ENCODE measurements around the gene RIMBP2. TPM values are rescaled to one million over a fixed set of nuclear protein-coding genes. Genes with fewer than 3 reads are reported as not detected.

The RIMBP2 gene
- total and polyA plus RNA-seq, 4 donors: 0.05 to 2.9 (median 0.95) TPM

DNA sequence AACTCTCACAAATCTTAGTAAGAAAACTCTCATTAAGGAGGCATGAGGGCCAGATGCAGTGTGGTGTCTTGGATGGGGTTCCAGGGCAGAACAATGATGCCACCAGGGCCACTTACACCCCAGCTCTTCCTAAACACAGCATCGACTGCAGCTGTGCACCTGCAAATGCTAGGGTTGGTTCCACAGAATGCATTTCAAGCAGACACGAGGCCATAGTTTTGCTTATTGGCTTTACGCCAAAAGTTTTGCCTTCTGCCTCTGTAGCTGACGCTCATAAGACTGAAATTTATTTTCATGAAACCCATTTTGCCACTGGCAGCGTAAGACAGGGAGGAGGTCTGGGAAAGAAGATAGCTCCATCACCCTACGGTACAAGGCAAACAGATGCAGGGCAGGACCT is 179.0 kb downstream of the RIMBP2 start:
- Histone ChIP-seq H3K27me3 (ENCODE audit: control insufficient read depth in 3 of 3, insufficient read depth in 3 of 3, low read length in 2 of 3) (no peaks in the 10 kb centered on the region), H3K4me1 (ENCODE audit: control insufficient read depth in 5 of 5, insufficient read depth in 5 of 5, low read length in 5 of 5) (no peaks in the 10 kb centered on the region), H3K9me3 (ENCODE audit: control insufficient read depth in 4 of 4, insufficient read depth in 3 of 4, low read length in 3 of 4) (peaks cover 0 to 12% (median 1%) of the 10 kb centered on the region in 4 donors), H3K9ac (ENCODE audit: insufficient read depth in 1 of 2, low read length in 2 of 2) (no peak overlapping the region), H3K4me3 (no peak overlapping the region), H3K27ac (ENCODE audit: low read depth in 1 of 2, low read length in 1 of 2) (no peak overlapping the region), H3K36me3 (ENCODE audit: control insufficient read depth in 4 of 4, insufficient read depth in 4 of 4, low read length in 4 of 4) (no peaks in the 10 kb centered on the region)
- 79 to 86% methylated on average over 6 of the region's 6 CpGs for WGBS, 2 donors
- ATAC-seq (ENCODE audit: insufficient read depth, low FRiP score): no peak
- no peak for DNase-seq
- TF ChIP-seq, protein P1, sequence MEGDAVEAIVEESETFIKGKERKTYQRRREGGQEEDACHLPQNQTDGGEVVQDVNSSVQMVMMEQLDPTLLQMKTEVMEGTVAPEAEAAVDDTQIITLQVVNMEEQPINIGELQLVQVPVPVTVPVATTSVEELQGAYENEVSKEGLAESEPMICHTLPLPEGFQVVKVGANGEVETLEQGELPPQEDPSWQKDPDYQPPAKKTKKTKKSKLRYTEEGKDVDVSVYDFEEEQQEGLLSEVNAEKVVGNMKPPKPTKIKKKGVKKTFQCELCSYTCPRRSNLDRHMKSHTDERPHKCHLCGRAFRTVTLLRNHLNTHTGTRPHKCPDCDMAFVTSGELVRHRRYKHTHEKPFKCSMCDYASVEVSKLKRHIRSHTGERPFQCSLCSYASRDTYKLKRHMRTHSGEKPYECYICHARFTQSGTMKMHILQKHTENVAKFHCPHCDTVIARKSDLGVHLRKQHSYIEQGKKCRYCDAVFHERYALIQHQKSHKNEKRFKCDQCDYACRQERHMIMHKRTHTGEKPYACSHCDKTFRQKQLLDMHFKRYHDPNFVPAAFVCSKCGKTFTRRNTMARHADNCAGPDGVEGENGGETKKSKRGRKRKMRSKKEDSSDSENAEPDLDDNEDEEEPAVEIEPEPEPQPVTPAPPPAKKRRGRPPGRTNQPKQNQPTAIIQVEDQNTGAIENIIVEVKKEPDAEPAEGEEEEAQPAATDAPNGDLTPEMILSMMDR (IDR thresholded peaks at IDR 0.05; ENCODE audit: control extremely low read depth, extremely low read depth): no peak

DNA sequence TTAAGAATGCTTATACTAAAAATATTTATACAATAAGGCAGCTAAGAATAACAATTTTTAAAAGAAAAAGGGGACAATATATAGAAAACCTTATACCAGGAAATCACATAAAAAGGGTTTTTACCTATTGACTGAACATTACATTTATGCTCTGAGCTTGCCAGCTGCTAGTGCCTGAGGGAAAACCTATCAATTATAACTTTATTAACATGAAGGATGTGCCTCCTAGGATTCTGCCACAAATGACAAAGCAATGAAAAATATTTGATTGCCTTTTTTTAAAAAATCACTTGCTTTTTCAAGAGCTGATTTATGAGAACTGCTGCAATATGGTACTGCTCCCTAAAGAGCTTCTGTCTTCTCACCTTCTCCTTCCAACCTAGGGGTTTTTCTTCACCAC is 185.7 kb downstream of the RIMBP2 start:
- TF ChIP-seq, protein P1 (IDR thresholded peaks at IDR 0.05; ENCODE audit: control extremely low read depth, extremely low read depth): no peak
- Histone ChIP-seq H3K9me3 (ENCODE audit: control insufficient read depth in 4 of 4, insufficient read depth in 3 of 4, low read length in 3 of 4) (peaks cover 0 to 4% (median 0%) of the 10 kb centered on the region in 4 donors), H3K9ac (ENCODE audit: insufficient read depth in 1 of 2, low read length in 2 of 2) (no peak overlapping the region), H3K4me1 (ENCODE audit: control insufficient read depth in 5 of 5, insufficient read depth in 5 of 5, low read length in 5 of 5) (no peaks in the 10 kb centered on the region), H3K36me3 (ENCODE audit: control insufficient read depth in 4 of 4, insufficient read depth in 4 of 4, low read length in 4 of 4) (no peaks in the 10 kb centered on the region), H3K27ac (ENCODE audit: low read depth in 1 of 2, low read length in 1 of 2) (no peak overlapping the region), H3K4me3 (no peak overlapping the region), H3K27me3 (ENCODE audit: control insufficient read depth in 3 of 3, insufficient read depth in 3 of 3, low read length in 2 of 3) (no peaks in the 10 kb centered on the region)
- ATAC-seq (ENCODE audit: insufficient read depth, low FRiP score) (no peak), DNase-seq (no peak)

DNA sequence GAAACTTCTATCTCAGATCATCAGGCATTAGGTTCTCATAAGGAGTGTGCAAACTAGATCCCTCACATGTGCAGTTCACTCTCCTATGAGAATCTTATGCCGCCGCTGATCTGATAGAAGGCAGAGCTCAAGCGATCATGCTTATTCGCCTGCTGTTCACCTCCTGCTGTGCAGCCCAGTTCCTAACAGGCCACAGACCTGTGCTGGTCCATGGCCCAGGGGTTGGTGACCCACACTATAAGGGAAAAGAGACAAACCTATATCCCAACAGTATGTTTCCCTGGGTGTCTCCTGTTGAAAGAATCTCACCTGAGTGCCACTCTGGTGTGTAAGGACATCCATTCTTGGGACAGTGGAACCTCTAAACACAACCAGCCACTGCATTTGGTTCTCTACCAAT is 186.3 kb downstream of the RIMBP2 start:
- no peaks in the 10 kb centered on the region for H3K36me3 ChIP-seq (ENCODE audit: control insufficient read depth in 4 of 4, insufficient read depth in 4 of 4, low read length in 4 of 4)
- no peak overlapping the region for H3K27ac ChIP-seq (ENCODE audit: low read depth in 1 of 2, low read length in 1 of 2)
- no peaks in the 10 kb centered on the region for H3K27me3 ChIP-seq (ENCODE audit: control insufficient read depth in 3 of 3, insufficient read depth in 3 of 3, low read length in 2 of 3)
- TF ChIP-seq, protein P1 (IDR thresholded peaks at IDR 0.05; ENCODE audit: control extremely low read depth, extremely low read depth): no peak
- WGBS, 2 donors: 89 to 96% methylated on average over 4 of the region's 4 CpGs
- H3K4me1 ChIP-seq (ENCODE audit: control insufficient read depth in 5 of 5, insufficient read depth in 5 of 5, low read length in 5 of 5): no peaks in the 10 kb centered on the region
- no peak for DNase-seq
- no peak overlapping the region for H3K9ac ChIP-seq (ENCODE audit: insufficient read depth in 1 of 2, low read length in 2 of 2)
- no peak for ATAC-seq (ENCODE audit: insufficient read depth, low FRiP score)
- H3K4me3 ChIP-seq: no peak overlapping the region
- peaks cover 0 to 5% (median 0%) of the 10 kb centered on the region in 4 donors for H3K9me3 ChIP-seq (ENCODE audit: control insufficient read depth in 4 of 4, insufficient read depth in 3 of 4, low read length in 3 of 4)

DNA sequence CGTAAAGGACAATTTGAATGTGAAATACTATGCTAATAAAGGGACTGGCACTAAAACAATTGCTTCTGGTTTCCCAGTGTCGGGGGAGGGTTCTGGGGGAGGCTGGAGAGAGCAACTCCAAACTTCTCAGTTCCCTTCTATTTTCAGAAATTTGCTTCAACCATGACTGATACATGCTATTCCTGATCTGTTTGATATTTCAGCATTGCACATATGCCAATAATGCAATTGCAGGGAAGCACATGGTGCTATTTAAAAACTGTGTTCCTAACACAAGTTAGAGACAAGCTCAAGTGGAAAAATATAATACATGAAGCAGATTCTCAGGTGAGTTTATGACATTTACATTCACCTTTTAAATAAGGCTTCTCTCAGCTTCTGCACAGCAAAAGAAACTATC is 188.9 kb downstream of the RIMBP2 start:
- TF ChIP-seq, protein P1 (IDR thresholded peaks at IDR 0.05; ENCODE audit: control extremely low read depth, extremely low read depth): no peak

More for the DNA sequence above, 188.9 kb downstream of the RIMBP2 start:
- Histone ChIP-seq H3K4me1 (ENCODE audit: control insufficient read depth in 5 of 5, insufficient read depth in 5 of 5, low read length in 5 of 5) (no peaks in the 10 kb centered on the region), H3K9ac (ENCODE audit: insufficient read depth in 1 of 2, low read length in 2 of 2) (no peak overlapping the region), H3K36me3 (ENCODE audit: control insufficient read depth in 4 of 4, insufficient read depth in 4 of 4, low read length in 4 of 4) (no peaks in the 10 kb centered on the region), H3K9me3 (ENCODE audit: control insufficient read depth in 4 of 4, insufficient read depth in 3 of 4, low read length in 3 of 4) (peaks cover 0 to 5% (median 0%) of the 10 kb centered on the region in 4 donors), H3K27ac (ENCODE audit: low read depth in 1 of 2, low read length in 1 of 2) (no peak overlapping the region), H3K27me3 (ENCODE audit: control insufficient read depth in 3 of 3, insufficient read depth in 3 of 3, low read length in 2 of 3) (no peaks in the 10 kb centered on the region), H3K4me3 (no peak overlapping the region)
- ATAC-seq (ENCODE audit: insufficient read depth, low FRiP score) (no peak), DNase-seq (no peak)
- 39 to 46% methylated on average over 2 of the region's 2 CpGs for WGBS, 2 donors

Data from lung (tissue), 12 donors.